ENCODE measurements around the gene LEO1.

DNA sequence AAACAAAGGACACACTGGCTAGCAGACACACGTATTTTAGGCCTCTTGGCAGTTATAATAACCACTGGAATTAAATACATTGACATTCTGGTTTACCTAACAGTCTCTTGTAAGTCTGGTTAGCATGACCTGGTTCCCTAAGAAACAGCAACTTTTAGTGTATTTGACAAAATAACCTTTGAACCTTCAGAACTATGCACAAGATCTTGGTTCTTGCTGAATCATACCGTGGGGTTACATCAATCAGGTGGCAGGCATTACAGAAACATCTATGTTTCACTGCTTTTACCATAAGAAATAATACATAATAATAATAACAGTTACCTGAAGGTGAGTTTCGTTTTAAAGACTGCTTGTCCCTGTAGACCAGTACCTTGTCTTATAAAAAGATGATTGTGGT lies 18.8 kb downstream of the LEO1 start:
- no peak for TF ChIP-seq POLR2A (IDR thresholded peaks at IDR 0.05)
- TF ChIP-seq, protein P1, sequence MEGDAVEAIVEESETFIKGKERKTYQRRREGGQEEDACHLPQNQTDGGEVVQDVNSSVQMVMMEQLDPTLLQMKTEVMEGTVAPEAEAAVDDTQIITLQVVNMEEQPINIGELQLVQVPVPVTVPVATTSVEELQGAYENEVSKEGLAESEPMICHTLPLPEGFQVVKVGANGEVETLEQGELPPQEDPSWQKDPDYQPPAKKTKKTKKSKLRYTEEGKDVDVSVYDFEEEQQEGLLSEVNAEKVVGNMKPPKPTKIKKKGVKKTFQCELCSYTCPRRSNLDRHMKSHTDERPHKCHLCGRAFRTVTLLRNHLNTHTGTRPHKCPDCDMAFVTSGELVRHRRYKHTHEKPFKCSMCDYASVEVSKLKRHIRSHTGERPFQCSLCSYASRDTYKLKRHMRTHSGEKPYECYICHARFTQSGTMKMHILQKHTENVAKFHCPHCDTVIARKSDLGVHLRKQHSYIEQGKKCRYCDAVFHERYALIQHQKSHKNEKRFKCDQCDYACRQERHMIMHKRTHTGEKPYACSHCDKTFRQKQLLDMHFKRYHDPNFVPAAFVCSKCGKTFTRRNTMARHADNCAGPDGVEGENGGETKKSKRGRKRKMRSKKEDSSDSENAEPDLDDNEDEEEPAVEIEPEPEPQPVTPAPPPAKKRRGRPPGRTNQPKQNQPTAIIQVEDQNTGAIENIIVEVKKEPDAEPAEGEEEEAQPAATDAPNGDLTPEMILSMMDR (IDR thresholded peaks at IDR 0.05) = no peak

Data from adrenal gland (tissue), 5 donors.